Transverse colon (tissue), 4 donors: ENCODE results near the gene SMARCD3. TPM values are rescaled to one million over a fixed set of nuclear protein-coding genes. Genes with fewer than 3 reads are reported as not detected.

Experiments
- DNase-seq: peaks from one replicate; pipeline ENCODE4 v3.0.0-alpha.2; 2019
- H3K27ac ChIP-seq, 4 donors: fragments of 200-600 bp; sonication (generic); 2 replicates each; pipeline ENCODE4 v1.5.1; 2016 to 2018; ENCODE audit warnings: inconsistent platforms in 4 of 4
- H3K27me3 ChIP-seq: fragments of 200-600 bp; sonication (generic); 2 replicates; pipeline ENCODE4 v1.5.1; 2017; ENCODE audit warnings: inconsistent platforms
- H3K36me3 ChIP-seq, 4 donors: fragments of 200-600 bp; sonication (generic); 2 replicates each; pipeline ENCODE4 v1.5.1; 2017 to 2019; ENCODE audit warnings: inconsistent platforms in 4 of 4
- H3K4me1 ChIP-seq, 4 donors: fragments of 200-600 bp; sonication (generic); 2 replicates each; pipeline ENCODE4 v1.5.1; 2017 to 2020; ENCODE audit warnings: inconsistent platforms in 4 of 4
- H3K4me3 ChIP-seq, 4 donors: fragments of 200-600 bp; sonication (generic); 1 replicate in 1 of 4; 2 replicates in 3 of 4; pipeline versions ENCODE4 v1.5.1 to v1.6.1; 2017 to 2019; ENCODE audit warnings: inconsistent platforms in 4 of 4
- H3K9me3 ChIP-seq, 2 donors: fragments of 200-600 bp; sonication (generic); 2 replicates each; pipeline ENCODE4 v1.5.1; 2017 to 2019; ENCODE audit warnings: inconsistent platforms in 2 of 2
- CTCF ChIP-seq, 5 experiments: fragments of 200-600 bp in 3 of 5; fragments of 450-650 bp in 2 of 5; sonication (generic) in 3 of 5; IDR thresholded peaks; 1 replicate in 2 of 5; 2 replicates in 3 of 5; pipeline ENCODE4 v1.5.1; 2016 to 2017; ENCODE audit warnings: antibody characterized with exemption in 5 of 5, inconsistent platforms in 3 of 5, mild to moderate bottlenecking in 2 of 5, moderate library complexity in 1 of 5
- EP300 ChIP-seq: sonication (generic); formaldehyde crosslinking; IDR thresholded peaks from one replicate; pipeline ENCODE4 v1.6.1; 2017; ENCODE audit warnings: antibody characterized with exemption, low read depth
- POLR2A ChIP-seq: fragments of 450-650 bp; IDR thresholded peaks from one replicate; pipeline ENCODE4 v1.6.1; 2016; ENCODE audit warnings: antibody characterized with exemption, mild to moderate bottlenecking, moderate library complexity
- POLR2AphosphoS5 ChIP-seq, 3 donors: sonication (generic); formaldehyde crosslinking; IDR thresholded peaks; one replicate each; pipeline ENCODE4 v1.6.1; 2016; ENCODE audit warnings: antibody characterized with exemption in 3 of 3
- WGBS, 2 donors: methylation state at CpG; one replicate each; pipeline ENCODE4 v1.1.5; 2018; ENCODE audit warnings: low coverage in 1 of 2; 5-methylcytosine and 5-hydroxymethylcytosine counted together
- in situ Hi-C, 4 donors: fragments of 200-750 bp; cut with MboI; loops; one replicate each; pipeline versions ENCODE4 v1.15.0 to v1.15.1; 2017; ENCODE audit warnings: low sequenced_read_pairs in 3 of 4, low pct_ligation_motif_present in 1 of 4, low pct_unique_long_range_greater_than_20kb in 1 of 4
- intact Hi-C: fragments of 100-400 bp; cut with DNase I; formaldehyde crosslinking; loops from one replicate; pipeline ENCODE4 v1.15.1; 2023; ENCODE audit warnings: low total_unique reads
- total RNA-seq, 4 donors: library from RNA; depleted of rRNA; stranded (reverse); fragments of >200 nt; gene quantifications; one replicate each; pipeline ENCODE4 v1.1.0, GENCODE V29; 2016

The SMARCD3 gene
- total RNA-seq, 4 donors from 2014 or later: 6.6 to 19.1 (median 9.9) TPM

GRCh38 chr7:151194188-151194587, 54.3 kb downstream of the SMARCD3 start:
- DNase-seq: no peak
- Histone ChIP-seq H3K27ac (no peak overlapping the region), H3K4me3 (no peak overlapping the region), H3K27me3 (peaks cover 4% of the 10 kb centered on the region), H3K4me1 (no peaks in the 10 kb centered on the region), H3K36me3 (no peaks in the 10 kb centered on the region), H3K9me3 (no peaks in the 10 kb centered on the region)
- intact Hi-C loops (no loop called here), in situ Hi-C loops (no loop called here)
- TF ChIP-seq POLR2AphosphoS5 (IDR thresholded peaks at IDR 0.05): no peak
- TF ChIP-seq CTCF (IDR thresholded peaks at IDR 0.05): no peak
- no peak for TF ChIP-seq EP300
- no peak for TF ChIP-seq POLR2A
- WGBS, 2 donors: 74 to 80% methylated on average over 1 to 7 of the region's 7 CpGs

GRCh38 chr7:151193203-151193978, 55.1 kb downstream of the SMARCD3 start:
- Histone ChIP-seq H3K4me1 (no peaks in the 10 kb centered on the region), H3K9me3 (no peaks in the 10 kb centered on the region), H3K36me3 (no peaks in the 10 kb centered on the region), H3K27ac (no peak overlapping the region), H3K4me3 (no peak overlapping the region), H3K27me3 (peaks cover 4% of the 10 kb centered on the region)
- TF ChIP-seq EP300 (no peak), CTCF (IDR thresholded peaks at IDR 0.05) (no peak), POLR2A (no peak), POLR2AphosphoS5 (IDR thresholded peaks at IDR 0.05) (no peak)
- intact Hi-C loops (no loop called here), in situ Hi-C loops (no loop called here)
- no peak for DNase-seq
- WGBS, 2 donors: 80 to 86% methylated on average over 4 to 14 of the region's 14 CpGs

- in situ Hi-C loops (no loop called here), intact Hi-C loops (no loop called here)
- H3K27me3 ChIP-seq: peaks cover 4% of the 10 kb centered on the region
- no peaks in the 10 kb centered on the region for H3K36me3 ChIP-seq
- no peak overlapping the region for H3K27ac ChIP-seq
- H3K4me1 ChIP-seq: no peaks in the 10 kb centered on the region
- H3K4me3 ChIP-seq: no peak overlapping the region
- TF ChIP-seq CTCF (IDR thresholded peaks at IDR 0.05): no peak
- TF ChIP-seq EP300: no peak
- TF ChIP-seq POLR2AphosphoS5 (IDR thresholded peaks at IDR 0.05): no peak
- TF ChIP-seq POLR2A: no peak
- DNase-seq: no peak
- H3K9me3 ChIP-seq: no peaks in the 10 kb centered on the region
- WGBS, 2 donors: 94% methylated on average over 23 of the region's 23 CpGs; no CpG with 5 or more reads in 1 of the 2 donors
These were observed 56.4 kb downstream of the SMARCD3 start for GRCh38 chr7:151192002-151192539.

- peaks cover 4% of the 10 kb centered on the region for H3K27me3 ChIP-seq
- no peaks in the 10 kb centered on the region for H3K36me3 ChIP-seq
- intact Hi-C loops: no loop called here
- TF ChIP-seq POLR2AphosphoS5 (IDR thresholded peaks at IDR 0.05): no peak
- TF ChIP-seq POLR2A: no peak
- no peak for TF ChIP-seq CTCF (IDR thresholded peaks at IDR 0.05)
- WGBS, 2 donors: 81% methylated on average over 12 of the region's 12 CpGs; no CpG with 5 or more reads in 1 of the 2 donors
- in situ Hi-C loops: no loop called here
- no peaks in the 10 kb centered on the region for H3K4me1 ChIP-seq
- no peaks in the 10 kb centered on the region for H3K9me3 ChIP-seq
- H3K27ac ChIP-seq: no peak overlapping the region
- H3K4me3 ChIP-seq: no peak overlapping the region
- DNase-seq: no peak
These were observed 57.0 kb downstream of the SMARCD3 start for GRCh38 chr7:151191544-151191943.
